ENCODE measurements around the gene PCBP1.
A peak's percentile ranks its signal among the peaks of the same experiment; 100 is the strongest.
"Not testable (repeated sequence)": the region's sequence is repeated elsewhere in the genome, so short reads cannot be mapped to it uniquely, and the experiment has no call there.

Gene PCBP1

DNA sequence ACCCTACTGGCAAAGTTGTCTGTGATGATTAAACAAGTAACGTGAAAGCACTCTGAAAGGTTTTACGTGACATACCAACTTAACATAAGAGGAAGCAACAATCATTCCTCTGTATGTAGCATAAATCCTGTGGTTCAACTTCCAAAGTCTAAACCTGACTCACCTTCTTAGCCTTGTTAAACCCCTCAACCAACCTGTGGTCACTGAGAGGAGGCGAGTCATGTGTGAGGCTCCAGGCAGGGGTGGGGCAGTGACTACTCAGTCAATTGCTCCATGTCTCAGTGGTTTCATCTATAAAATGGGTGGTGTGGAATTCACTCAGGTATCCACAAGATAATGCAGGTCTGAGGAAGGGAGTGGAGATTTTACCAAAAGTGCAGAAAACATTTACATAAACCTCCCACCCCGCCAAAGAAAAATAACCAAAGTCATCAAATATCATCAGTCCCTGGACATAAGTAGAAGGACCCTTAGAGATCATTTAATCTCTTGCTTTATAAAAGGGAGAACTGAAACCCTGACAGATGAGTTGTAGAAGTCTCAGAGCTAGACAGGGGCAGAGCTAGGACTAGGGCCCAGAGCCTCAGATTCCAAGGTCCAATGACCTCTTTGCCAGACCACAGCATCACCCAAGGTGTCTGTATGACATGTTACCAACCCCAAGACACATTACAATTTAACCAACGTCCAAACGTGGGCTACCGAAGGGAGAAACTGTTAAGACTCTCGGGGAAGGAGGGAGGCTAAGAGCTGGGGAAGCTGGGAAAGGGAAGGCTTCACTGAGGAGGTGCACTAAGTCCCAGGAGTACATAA lies 3.7 kb upstream of the PCBP1 start:
- DNase-seq, result no peak

DNA sequence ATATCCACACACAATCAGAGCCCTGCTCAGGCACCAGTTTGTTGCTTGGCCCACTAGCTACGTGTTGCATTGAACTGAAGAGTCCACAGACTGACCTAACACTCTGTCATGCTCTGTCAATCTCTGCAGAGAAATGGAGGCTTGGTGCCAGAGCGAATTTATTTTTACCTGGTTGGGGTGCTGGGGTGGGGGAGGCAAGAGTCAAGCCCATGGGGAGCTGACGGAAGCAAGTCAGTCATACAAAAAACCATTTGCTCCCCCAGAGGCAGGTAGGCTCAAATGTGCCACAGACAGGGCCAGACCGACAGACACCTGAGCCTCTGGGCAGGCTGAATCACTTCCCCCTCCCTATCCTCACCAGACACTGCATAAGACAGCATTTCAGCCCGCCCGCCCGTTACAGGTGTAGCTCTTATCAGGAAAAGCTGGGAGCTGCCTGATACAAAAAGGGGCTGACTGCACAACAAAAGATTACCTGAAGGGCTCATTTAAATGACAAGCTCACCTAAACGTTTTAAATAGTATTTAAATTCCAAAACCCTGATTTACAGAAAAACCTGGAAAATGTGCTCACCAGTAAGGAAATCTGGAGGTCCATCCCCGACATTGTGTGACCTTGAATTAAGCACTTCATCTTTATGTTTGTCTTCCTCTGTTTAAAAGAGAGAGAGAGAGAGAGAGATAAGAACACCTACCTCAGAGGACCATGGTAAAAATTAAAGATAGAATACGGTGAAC lies 2.1 kb upstream of the PCBP1 start:
- peak; percentile 92 for DNase-seq

DNA sequence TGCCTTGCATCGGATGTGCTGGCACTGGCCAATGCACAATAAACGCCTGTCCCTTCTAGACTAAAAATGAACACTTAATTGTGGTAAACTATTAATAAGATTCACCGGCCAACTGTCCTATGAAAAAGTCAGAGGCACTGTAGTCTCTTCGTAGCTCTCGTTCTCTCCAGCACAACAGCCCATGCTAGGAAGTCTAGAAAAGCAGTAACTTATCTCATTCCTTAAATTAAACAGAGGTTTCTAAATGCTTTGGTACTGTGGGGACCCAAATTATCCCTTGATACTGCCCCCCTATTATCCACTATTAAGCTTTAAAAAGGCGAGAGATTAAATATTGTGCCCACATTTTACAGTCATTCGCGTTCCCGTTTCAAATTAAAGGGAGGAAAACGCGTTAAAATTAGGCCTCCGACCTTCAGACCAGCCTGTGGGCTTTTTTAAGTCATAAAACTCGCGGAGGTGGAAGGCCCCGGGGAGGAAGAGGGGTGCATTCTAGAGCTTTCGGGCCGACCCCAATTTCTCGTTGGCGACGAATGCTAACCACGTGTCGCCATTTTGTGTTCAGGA lies 1.5 kb upstream of the PCBP1 start:
- DNase-seq, result peak; percentile 53

DNA sequence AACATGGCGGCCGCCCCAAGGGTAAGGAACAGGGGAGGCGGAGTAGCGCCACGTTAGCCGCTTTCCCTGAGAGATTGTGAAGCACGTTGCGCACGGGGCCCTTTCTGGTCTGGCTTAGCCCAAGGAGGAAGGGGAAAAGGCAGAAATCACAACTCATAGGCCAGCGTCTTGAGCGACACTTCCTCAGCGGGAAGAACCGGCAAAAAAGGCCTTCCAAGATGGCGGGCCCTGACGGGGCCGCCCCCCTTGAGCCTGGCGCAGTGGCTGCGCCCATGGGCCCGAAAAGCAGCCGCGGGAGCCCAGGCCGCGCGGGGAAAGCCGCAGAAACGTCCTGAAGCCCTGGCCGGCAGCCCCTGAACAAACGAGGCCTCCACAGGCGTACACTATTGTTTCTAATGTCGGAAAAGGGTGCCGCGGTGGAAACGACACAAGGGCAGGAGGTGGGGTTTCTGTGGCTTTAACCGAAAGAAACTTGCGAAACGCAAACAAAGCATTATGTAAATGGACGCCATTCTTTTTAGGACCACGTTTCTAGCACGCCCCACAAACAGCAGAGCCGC lies 919 bp upstream of the PCBP1 start:
- peak; percentile 80 for DNase-seq

GRCh38 chr2:70087702-70088597 lies 673 bp downstream of the PCBP1 start:
- peak; percentile 61 for DNase-seq

DNA sequence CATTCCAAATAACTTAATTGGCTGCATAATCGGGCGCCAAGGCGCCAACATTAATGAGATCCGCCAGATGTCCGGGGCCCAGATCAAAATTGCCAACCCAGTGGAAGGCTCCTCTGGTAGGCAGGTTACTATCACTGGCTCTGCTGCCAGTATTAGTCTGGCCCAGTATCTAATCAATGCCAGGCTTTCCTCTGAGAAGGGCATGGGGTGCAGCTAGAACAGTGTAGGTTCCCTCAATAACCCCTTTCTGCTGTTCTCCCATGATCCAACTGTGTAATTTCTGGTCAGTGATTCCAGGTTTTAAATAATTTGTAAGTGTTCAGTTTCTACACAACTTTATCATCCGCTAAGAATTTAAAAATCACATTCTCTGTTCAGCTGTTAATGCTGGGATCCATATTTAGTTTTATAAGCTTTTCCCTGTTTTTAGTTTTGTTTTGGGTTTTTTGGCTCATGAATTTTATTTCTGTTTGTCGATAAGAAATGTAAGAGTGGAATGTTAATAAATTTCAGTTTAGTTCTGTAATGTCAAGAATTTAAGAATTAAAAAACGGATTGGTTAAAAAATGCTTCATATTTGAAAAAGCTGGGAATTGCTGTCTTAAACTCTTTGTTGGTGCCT lies 1.4 kb downstream of the PCBP1 start:
- DNase-seq, result no peak

- peak; percentile 56 for DNase-seq
These were observed 2.1 kb downstream of the PCBP1 start for GRCh38 chr2:70089220-70089982.

GRCh38 chr2:70089983-70090525 lies 2.8 kb downstream of the PCBP1 start:
- DNase-seq, result no peak

DNA sequence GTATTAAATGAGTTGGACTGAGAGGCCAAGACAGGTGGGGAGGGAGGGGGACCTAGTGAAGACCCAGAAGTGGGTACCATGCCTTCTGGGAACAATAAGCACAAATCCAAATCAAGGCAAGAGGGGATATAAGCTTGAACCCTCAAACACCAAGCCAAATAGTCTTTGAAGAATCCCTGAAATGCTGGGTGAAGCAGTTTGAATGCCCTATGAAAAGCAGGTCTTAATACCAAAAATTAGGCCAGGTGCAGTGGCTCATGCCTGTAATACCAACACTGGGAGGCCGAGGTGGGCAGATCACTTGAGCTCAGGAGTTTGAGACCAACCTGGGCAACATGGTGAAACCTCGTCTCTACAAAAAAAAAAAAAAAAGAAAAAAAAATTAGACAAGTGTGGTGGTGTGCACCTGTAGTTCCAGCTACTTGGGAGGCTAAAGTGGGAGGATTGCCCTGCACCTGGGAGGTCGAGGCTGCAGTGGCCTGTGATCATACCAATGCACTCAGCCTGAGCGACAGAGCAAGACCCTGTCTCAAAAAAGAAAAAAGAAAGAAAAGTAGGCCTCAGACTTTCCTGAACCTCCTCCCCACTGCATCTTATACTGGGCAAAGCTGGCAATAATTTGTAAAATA lies 3.5 kb downstream of the PCBP1 start:
- DNase-seq, result no peak

DNA sequence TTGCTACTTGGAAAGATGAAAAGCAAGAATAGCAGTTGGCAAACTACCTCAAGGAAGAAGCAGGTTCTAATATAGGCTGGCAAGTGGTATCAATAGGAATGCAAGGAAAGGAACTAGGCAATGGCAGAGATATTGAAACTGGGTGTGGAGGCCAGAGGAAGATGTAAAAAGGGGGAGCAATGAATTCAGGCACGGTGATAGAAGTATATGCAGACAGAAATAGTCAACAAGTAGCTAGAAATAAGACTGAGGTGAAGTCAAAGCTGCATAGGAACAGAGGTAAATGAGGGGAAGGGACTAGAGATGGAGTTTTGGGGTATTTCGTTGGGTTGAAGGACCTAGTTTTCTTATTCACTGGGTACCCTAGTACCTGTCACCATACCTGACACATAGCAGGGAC lies 4.1 kb downstream of the PCBP1 start:
- DNase-seq, result no peak

DNA sequence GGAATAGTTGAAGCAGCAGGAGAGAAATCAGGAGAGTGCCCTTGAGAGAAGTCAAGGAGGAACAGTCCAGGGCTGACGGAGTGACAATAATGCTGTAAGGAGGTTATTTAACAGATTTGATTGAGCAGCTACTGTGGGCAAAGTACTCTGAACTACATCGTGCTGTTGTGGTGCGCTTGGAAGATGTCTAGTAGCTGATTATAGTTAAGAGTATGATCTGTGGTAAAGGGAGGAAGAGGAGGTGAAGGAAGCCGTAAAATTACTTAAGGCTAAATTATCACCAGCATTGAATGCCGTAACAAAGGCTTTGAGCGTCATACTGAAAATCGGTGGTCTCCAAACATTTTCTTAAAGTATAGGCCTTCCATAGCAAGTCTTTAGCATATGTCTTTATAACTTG lies 4.5 kb downstream of the PCBP1 start:
- DNase-seq, result no peak

GRCh38 chr2:70092576-70093243 lies 5.4 kb downstream of the PCBP1 start:
- DNase-seq, result not testable (repeated sequence)

- DNase-seq, result no peak
These were observed 7.1 kb downstream of the PCBP1 start for GRCh38 chr2:70094171-70094977.

DNA sequence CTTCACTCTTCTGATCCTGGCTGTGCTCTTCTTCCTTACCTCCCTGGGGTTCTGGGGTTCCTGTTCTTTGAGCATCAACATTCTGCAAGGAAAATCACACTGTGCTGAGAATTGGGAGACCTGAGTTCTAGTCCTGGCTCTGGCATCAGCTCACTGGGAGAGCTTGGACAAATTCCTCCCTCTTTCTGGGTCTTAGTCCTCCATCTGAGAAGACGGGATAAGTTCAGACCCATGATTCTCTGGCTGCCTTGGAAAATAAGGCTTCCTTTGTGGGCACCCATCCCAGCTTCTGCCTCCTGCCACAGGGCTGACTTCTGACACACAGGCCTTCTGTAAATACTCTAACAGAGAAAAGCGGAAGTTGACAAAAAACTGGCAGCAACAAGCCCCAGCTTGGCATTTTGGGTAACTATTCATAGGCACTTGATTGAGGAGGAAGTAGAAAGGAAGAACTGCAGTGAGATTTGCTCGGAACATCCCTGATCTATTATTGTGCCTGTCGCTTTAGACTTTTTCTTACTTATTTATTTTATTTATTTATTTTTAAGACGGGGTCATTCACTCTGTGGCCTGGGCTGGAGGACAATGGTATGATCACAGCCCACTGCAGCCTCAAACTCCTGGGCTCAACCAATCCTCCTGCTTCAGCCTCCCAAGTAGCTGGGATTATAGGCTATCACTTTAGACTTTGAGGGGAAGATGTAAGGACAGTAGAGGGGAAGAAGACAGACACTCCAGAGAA lies 7.9 kb downstream of the PCBP1 start:
- no peak for DNase-seq

GRCh38 chr2:70095720-70096670 lies 8.7 kb downstream of the PCBP1 start:
- no peak for DNase-seq

GRCh38 chr2:70098032-70098431 lies 10.8 kb downstream of the PCBP1 start:
- DNase-seq, result no peak

- no peak for DNase-seq
These were observed 12.0 kb downstream of the PCBP1 start for GRCh38 chr2:70099270-70099669.

Measured in NCI-H146 (cell line).